Measurements from ENCODE around the gene ERCC6L2. TPM values are rescaled to one million over a fixed set of nuclear protein-coding genes. Genes with fewer than 3 reads are reported as not detected.

ERCC6L2 gene, protein sequence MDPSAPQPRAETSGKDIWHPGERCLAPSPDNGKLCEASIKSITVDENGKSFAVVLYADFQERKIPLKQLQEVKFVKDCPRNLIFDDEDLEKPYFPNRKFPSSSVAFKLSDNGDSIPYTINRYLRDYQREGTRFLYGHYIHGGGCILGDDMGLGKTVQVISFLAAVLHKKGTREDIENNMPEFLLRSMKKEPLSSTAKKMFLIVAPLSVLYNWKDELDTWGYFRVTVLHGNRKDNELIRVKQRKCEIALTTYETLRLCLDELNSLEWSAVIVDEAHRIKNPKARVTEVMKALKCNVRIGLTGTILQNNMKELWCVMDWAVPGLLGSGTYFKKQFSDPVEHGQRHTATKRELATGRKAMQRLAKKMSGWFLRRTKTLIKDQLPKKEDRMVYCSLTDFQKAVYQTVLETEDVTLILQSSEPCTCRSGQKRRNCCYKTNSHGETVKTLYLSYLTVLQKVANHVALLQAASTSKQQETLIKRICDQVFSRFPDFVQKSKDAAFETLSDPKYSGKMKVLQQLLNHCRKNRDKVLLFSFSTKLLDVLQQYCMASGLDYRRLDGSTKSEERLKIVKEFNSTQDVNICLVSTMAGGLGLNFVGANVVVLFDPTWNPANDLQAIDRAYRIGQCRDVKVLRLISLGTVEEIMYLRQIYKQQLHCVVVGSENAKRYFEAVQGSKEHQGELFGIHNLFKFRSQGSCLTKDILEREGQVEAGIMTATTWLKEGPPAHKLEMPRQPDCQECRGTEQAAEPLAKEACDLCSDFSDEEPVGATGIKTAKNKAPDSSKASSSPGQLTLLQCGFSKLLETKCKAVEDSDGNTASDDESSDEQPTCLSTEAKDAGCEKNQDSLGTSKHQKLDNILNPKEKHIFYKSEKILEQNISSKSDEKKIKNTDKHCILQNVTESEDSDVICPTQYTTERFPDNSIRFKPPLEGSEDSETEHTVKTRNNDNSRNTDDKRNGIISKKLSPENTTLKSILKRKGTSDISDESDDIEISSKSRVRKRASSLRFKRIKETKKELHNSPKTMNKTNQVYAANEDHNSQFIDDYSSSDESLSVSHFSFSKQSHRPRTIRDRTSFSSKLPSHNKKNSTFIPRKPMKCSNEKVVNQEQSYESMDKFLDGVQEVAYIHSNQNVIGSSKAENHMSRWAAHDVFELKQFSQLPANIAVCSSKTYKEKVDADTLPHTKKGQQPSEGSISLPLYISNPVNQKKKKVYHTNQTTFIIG (N-terminal part only)
- 38.3 and 55.5 TPM in 2 replicates for total RNA-seq (ENCODE audit: low replicate concordance)
- long read RNA-seq, partial matches to known transcripts, result 17 of 79 reads
- long read RNA-seq, other reads (novel, unspliced or antisense), result 62 of 79 reads

DNA sequence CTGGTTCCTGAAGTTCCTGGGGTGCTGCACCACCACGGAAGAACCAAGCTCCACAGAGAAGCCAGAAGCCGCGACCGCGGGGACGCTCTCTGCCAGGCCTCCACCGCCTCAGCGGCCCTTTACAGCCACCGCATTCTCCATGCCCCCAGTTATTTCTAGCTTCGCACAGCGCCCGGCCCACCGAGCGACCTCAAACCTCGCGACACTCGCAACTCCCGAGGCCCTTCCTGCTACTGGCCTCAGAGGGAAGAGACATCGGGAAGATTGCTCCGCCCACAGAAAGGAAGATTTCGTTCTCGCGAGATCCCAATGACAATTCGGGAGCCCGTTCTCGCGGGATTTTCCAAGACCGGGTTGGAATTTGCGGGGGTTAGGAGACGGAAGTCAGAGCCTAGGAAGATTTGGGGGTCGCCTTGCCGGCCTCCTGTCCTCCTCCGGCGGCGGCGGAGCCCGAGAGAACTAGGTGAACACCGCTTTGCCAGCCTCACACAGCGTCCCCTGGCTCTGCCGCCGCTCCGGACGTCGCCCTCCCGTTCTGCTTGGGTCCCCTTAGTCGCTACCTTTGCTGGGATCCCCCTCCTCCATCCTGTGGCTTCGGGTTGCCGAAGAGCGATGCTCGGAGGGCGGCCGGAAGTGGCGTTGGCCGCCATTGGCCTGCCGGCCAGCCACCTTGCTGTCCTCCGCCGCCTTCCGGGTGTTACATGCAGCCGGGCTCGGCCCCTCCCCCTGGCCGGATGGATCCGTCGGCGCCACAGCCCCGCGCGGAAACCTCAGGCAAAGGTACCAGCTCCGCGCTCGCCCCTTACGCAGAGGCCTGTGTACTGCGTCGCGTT is at the start of gene ERCC6L2:
Gene ERCC6L2, plus strand, starts transcription at position 387 of the 833 bp plus-strand sequence. Its CDS starts 348 bp downstream, at position 735.
- H3K4me3 Mint-ChIP-seq, result no peak within 1 kb of the TSS
- peak; percentile 97 for DNase-seq (ENCODE audit: extremely low spot score, unreplicated experiment)
- no peaks in the 10 kb centered on the region for H3K27me3 Mint-ChIP-seq
- no peak within 1 kb of the TSS for H3K27ac Mint-ChIP-seq
- peaks cover 7% of the 10 kb centered on the region for H3K9me3 Mint-ChIP-seq
- peaks cover 25% of the 10 kb centered on the region for H3K4me1 Mint-ChIP-seq (ENCODE audit: unreplicated experiment)
- TF ChIP-seq, protein P1, sequence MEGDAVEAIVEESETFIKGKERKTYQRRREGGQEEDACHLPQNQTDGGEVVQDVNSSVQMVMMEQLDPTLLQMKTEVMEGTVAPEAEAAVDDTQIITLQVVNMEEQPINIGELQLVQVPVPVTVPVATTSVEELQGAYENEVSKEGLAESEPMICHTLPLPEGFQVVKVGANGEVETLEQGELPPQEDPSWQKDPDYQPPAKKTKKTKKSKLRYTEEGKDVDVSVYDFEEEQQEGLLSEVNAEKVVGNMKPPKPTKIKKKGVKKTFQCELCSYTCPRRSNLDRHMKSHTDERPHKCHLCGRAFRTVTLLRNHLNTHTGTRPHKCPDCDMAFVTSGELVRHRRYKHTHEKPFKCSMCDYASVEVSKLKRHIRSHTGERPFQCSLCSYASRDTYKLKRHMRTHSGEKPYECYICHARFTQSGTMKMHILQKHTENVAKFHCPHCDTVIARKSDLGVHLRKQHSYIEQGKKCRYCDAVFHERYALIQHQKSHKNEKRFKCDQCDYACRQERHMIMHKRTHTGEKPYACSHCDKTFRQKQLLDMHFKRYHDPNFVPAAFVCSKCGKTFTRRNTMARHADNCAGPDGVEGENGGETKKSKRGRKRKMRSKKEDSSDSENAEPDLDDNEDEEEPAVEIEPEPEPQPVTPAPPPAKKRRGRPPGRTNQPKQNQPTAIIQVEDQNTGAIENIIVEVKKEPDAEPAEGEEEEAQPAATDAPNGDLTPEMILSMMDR (conservative IDR thresholded peaks at IDR 0.05), result peak; percentile 34
- H3K36me3 Mint-ChIP-seq, result peaks cover 30% of the 10 kb centered on the region

DNA sequence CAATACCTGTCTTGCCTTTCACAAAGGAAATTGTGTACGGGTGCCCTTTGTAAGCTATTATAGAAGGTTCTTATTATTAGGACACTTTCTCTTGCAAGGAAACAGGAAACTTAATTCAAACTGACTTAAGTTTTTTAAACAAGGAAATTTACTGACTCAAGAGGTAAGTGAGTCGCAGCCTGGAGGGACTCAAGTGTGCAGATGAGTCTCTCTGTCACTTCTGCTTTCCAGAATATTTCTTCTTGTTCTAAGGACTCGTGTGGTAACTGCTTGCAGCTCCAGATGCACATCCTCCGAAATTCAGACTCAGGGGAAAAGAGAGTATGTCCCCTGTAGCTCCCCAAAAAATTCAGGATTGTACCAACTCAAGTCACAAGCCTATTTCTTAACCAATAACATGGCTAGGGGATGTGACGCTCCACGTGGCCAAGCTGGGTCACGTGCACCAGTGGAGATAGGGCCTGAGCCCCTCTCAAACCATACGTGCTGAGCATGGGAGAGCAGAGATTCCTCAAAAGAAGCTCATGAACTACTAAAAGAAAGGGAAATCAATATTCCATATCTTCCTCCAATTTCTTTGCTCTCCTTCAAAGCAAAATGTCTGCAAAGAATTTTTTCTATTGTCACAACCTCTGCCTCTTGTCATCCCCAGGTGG is 49.2 kb upstream of the ERCC6L2 start:
- no peak overlapping the region for H3K4me3 Mint-ChIP-seq
- H3K36me3 Mint-ChIP-seq, result peaks cover 9% of the 10 kb centered on the region
- TF ChIP-seq, protein P1 (conservative IDR thresholded peaks at IDR 0.05), result no peak
- no peak overlapping the region for H3K27ac Mint-ChIP-seq
- no peaks in the 10 kb centered on the region for H3K27me3 Mint-ChIP-seq
- H3K9me3 Mint-ChIP-seq, result peaks cover 4% of the 10 kb centered on the region
- peaks cover 8% of the 10 kb centered on the region for H3K4me1 Mint-ChIP-seq (ENCODE audit: unreplicated experiment)
- no peak for DNase-seq (ENCODE audit: extremely low spot score, unreplicated experiment)

DNA sequence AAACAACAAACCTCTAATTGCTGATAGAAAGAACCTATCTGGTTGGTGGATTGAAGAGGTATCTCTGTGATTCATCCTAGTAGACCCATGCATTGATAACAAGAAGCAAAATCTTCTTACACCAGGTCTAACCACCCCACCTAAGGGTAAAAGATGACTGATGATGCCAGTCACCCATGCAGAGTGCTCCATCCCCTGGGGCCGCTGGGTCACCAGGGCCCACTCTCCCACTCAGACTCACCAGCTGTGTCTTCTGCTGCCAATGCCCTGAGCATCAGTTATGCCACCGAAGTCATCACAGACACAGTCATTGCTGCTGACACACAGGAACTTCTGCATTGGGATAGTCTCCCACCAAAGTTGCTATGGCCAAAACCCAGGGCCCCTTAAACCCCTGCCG is 44.7 kb upstream of the ERCC6L2 start:
- Mint-ChIP-seq H3K36me3 (peaks cover 12% of the 10 kb centered on the region), H3K9me3 (no peaks in the 10 kb centered on the region), H3K4me3 (no peak overlapping the region), H3K27me3 (no peaks in the 10 kb centered on the region), H3K4me1 (ENCODE audit: unreplicated experiment) (peaks cover 5% of the 10 kb centered on the region), H3K27ac (no peak overlapping the region)
- TF ChIP-seq, protein P1 (conservative IDR thresholded peaks at IDR 0.05), result no peak
- no peak for DNase-seq (ENCODE audit: extremely low spot score, unreplicated experiment)

DNA sequence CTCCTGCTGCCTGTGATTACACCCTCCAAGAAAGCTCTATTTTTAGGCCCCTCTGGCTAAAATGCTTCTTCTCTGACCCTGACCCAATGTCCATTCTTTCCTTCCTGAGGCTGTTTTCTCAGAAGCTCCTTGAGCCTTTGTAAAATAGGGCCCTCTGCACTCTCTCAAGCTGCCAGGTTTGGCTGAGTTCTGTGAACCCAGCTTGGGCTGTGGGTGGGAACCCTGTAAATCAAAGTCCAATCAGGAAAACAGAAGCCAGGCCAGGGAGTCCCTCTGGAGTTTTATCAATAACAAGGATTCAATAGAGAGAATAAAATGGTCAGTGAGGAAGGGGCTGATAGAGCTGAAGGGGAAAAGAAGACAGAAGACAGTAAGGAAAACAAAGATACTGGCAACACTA is 43.7 kb upstream of the ERCC6L2 start:
- no peaks in the 10 kb centered on the region for H3K9me3 Mint-ChIP-seq
- H3K36me3 Mint-ChIP-seq, result peaks cover 12% of the 10 kb centered on the region
- H3K4me3 Mint-ChIP-seq, result no peak overlapping the region
- H3K27me3 Mint-ChIP-seq, result no peaks in the 10 kb centered on the region
- no peak for DNase-seq (ENCODE audit: extremely low spot score, unreplicated experiment)
- no peak overlapping the region for H3K27ac Mint-ChIP-seq
- H3K4me1 Mint-ChIP-seq (ENCODE audit: unreplicated experiment), result peaks cover 5% of the 10 kb centered on the region
- TF ChIP-seq, protein P1 (conservative IDR thresholded peaks at IDR 0.05), result no peak

Data from type B pancreatic cell (in vitro differentiated cells).